ENCODE results near the gene PAGE4. TPM values are rescaled to one million over a fixed set of nuclear protein-coding genes. Genes with fewer than 3 reads are reported as not detected.

PAGE4 gene
- total RNA-seq, result not detected in 2 replicates

DNA sequence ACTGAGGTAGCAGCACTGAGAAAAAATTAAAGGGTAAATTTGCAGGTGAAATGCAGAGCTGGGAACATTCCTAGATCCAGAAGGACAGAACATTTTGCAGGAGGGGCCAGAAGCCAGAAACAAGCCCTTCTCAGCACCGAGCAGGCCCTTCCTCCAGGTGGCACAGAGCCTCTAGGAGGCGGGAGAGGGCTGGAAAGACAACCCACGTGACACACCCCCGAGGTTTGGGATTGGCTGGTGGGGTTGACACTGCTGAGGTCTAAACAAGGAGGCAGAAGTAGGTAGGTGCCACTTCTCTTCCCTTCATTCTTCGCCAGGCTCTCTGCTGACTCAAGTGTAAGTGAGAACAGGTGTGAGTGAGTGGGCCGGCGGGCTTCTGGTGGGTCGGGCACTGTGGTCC is at the start of gene PAGE4:
Gene PAGE4 (plus strand): TSS at position 288 of the 400 bp plus-strand sequence. CDS start 1,126 bp downstream, outside the sequence.
- TF ChIP-seq, protein P1, sequence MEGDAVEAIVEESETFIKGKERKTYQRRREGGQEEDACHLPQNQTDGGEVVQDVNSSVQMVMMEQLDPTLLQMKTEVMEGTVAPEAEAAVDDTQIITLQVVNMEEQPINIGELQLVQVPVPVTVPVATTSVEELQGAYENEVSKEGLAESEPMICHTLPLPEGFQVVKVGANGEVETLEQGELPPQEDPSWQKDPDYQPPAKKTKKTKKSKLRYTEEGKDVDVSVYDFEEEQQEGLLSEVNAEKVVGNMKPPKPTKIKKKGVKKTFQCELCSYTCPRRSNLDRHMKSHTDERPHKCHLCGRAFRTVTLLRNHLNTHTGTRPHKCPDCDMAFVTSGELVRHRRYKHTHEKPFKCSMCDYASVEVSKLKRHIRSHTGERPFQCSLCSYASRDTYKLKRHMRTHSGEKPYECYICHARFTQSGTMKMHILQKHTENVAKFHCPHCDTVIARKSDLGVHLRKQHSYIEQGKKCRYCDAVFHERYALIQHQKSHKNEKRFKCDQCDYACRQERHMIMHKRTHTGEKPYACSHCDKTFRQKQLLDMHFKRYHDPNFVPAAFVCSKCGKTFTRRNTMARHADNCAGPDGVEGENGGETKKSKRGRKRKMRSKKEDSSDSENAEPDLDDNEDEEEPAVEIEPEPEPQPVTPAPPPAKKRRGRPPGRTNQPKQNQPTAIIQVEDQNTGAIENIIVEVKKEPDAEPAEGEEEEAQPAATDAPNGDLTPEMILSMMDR (IDR thresholded peaks at IDR 0.05; ENCODE audit: insufficient read depth, low read depth, low read length), result no peak
- DNase-seq (ENCODE audit: low read depth), result no peak
- no peak within 1 kb of the TSS for H3K4me3 ChIP-seq (ENCODE audit: low read depth, low read length)

DNA sequence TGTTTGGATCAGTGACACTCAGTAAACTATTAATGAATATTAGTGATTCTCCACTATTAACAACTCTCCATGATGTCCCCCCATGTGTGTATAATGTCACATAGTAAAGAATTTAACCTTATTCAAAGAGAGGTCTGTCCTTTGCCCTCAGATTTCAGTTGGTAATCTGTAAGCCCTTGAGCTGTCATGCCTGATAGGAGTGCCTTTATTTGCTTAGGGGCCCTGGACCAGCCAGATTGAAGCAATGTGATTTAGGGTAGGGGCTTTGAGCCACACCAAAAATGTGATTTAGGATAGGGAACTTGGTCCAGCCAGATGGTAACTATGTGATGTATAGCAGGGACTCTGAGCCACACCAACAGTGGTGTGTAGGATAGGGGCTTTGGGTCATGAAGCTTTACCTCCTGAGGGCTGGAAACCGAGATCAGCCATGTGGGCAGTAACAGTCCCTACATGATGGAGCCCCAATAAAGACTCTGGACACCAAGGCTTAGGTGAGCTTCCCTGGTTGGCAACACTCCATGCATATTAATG is 44.3 kb upstream of the PAGE4 start:
- no peak for DNase-seq (ENCODE audit: low read depth)
- H3K4me3 ChIP-seq (ENCODE audit: low read depth, low read length), result no peak overlapping the region
- TF ChIP-seq, protein P1 (IDR thresholded peaks at IDR 0.05; ENCODE audit: insufficient read depth, low read depth, low read length), result no peak

- no peak overlapping the region for H3K4me3 ChIP-seq (ENCODE audit: low read depth, low read length)
- no peak for DNase-seq (ENCODE audit: low read depth)
- TF ChIP-seq, protein P1 (IDR thresholded peaks at IDR 0.05; ENCODE audit: insufficient read depth, low read depth, low read length), result no peak
These were observed 36.7 kb upstream of the PAGE4 start for GRCh38 chrX:49792376-49792775.

DNA sequence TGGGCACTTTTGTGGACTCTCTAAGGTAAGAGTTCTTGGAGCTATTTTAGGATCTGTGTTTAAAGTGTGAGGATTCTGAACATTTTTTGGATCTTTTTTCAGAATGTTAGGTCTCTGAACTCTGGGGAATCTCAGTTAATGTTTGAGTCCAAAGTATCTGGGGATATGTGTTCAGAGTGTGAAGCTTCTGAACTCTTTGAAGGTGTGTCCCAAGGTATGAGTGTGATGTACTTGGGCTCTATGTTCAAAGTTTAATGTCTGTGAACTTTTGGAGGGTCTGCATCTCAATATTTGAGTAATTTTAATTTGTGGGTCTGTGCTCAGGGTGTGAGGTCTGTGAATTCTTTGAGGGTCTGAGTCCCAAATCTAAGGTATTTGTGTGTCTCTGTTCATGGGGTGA is 35.4 kb upstream of the PAGE4 start:
- TF ChIP-seq, protein P1 (IDR thresholded peaks at IDR 0.05; ENCODE audit: insufficient read depth, low read depth, low read length), result no peak
- no peak for DNase-seq (ENCODE audit: low read depth)
- no peak overlapping the region for H3K4me3 ChIP-seq (ENCODE audit: low read depth, low read length)

GRCh38 chrX:49799828-49800227 is 29.3 kb upstream of the PAGE4 start:
- no peak overlapping the region for H3K4me3 ChIP-seq (ENCODE audit: low read depth, low read length)
- no peak for DNase-seq (ENCODE audit: low read depth)
- TF ChIP-seq, protein P1 (IDR thresholded peaks at IDR 0.05; ENCODE audit: insufficient read depth, low read depth, low read length), result no peak

- TF ChIP-seq, protein P1 (IDR thresholded peaks at IDR 0.05; ENCODE audit: insufficient read depth, low read depth, low read length), result no peak
- no peak overlapping the region for H3K4me3 ChIP-seq (ENCODE audit: low read depth, low read length)
- DNase-seq (ENCODE audit: low read depth), result no peak
These were observed 19.0 kb upstream of the PAGE4 start for GRCh38 chrX:49809891-49810632.
